C4-2B (cell line): ENCODE measurements around the gene FEV.

ENCODE experiments used
- CTCF ChIP-seq: fragments of 450-650 bp; conservative IDR thresholded peaks from 2 replicates; pipeline ENCODE4 v1.5.1; 2017; ENCODE audit warnings: mild to moderate bottlenecking
- ZFX ChIP-seq: fragments of 450-650 bp; IDR thresholded peaks from 2 replicates; pipeline ENCODE4 v1.6.1; 2017

GRCh38 chr2:219000569-219000960 is 15.6 kb upstream of the FEV start:
- no peak for TF ChIP-seq CTCF
- TF ChIP-seq ZFX = no peak
